WTC11 (cell line): Measurements from ENCODE around the gene CACHD1. TPM values are rescaled to one million over a fixed set of nuclear protein-coding genes. Genes with fewer than 3 reads are reported as not detected.

Experiments
- ATAC-seq: fragments of 200-7000 bp; cut with Tn5 transposase; 2 replicates; pipeline ENCODE4 v1.10.0; 2021; ENCODE audit warnings: mild to moderate bottlenecking, moderate library complexity
- CTCF ChIA-PET: fragments of 300-600 bp; sonication (Branson Sonifier 250); formaldehyde crosslinking; loops from one replicate; lab custom pipeline; 2021; ENCODE audit warnings: antibody characterized with exemption; lab: Charles Lee
- POLR2A ChIA-PET: fragments of 350-600 bp; sonication (Branson Sonifier 250); formaldehyde crosslinking; loops from one replicate; lab custom pipeline; 2021; ENCODE audit warnings: antibody characterized with exemption; lab: Charles Lee
- DNase-seq: peaks from one replicate; pipeline ENCODE4 v3.0.0; 2021; ENCODE audit warnings: low spot score
- H3K27ac Mint-ChIP-seq: 2 replicates; pipeline ENCODE4 v1.8.0; 2021; ENCODE audit warnings: mixed read lengths
- H3K27me3 Mint-ChIP-seq: 2 replicates; pipeline ENCODE4 v1.8.0; 2021; ENCODE audit warnings: low read depth, mild to moderate bottlenecking, moderate library complexity, mixed read lengths
- H3K36me3 Mint-ChIP-seq: 2 replicates; pipeline ENCODE4 v1.8.0; 2021; ENCODE audit warnings: mixed read lengths
- H3K4me1 Mint-ChIP-seq: 2 replicates; pipeline ENCODE4 v1.8.0; 2022; ENCODE audit warnings: mixed read lengths
- H3K4me3 Mint-ChIP-seq: 2 replicates; pipeline ENCODE4 v1.8.0; 2021; ENCODE audit warnings: mild to moderate bottlenecking, moderate library complexity, mixed read lengths
- H3K9me3 Mint-ChIP-seq: 2 replicates; pipeline ENCODE4 v1.8.0; 2021; ENCODE audit warnings: mixed read lengths
- CREM ChIP-seq: sonication (generic); formaldehyde crosslinking; IDR thresholded peaks from 2 replicates; pipeline ENCODE4 v1.8.1; 2022; ENCODE audit warnings: mild to moderate bottlenecking, missing genetic modification reagents, moderate library complexity
- GRHL2 ChIP-seq: fragments of 250-450 bp; sonication (Bioruptor Pico); IDR thresholded peaks from 2 replicates; pipeline ENCODE4 v1.8.0; 2022; ENCODE audit warnings: mild to moderate bottlenecking, moderate library complexity; ENCODE audit not compliant: insufficient replicate concordance, severe bottlenecking
- NFE2L1 ChIP-seq: sonication (generic); formaldehyde crosslinking; IDR thresholded peaks from 2 replicates; pipeline ENCODE4 v1.8.1; 2023; ENCODE audit warnings: missing genetic modification reagents
- NR2C2 ChIP-seq: sonication (generic); formaldehyde crosslinking; IDR thresholded peaks from 2 replicates; pipeline ENCODE4 v1.8.0; 2022; ENCODE audit warnings: mild to moderate bottlenecking, missing genetic modification reagents
- SMAD3 ChIP-seq: sonication (generic); formaldehyde crosslinking; IDR thresholded peaks from 2 replicates; pipeline ENCODE4 v1.8.0; 2022; ENCODE audit warnings: missing genetic modification reagents, mild to moderate bottlenecking, borderline replicate concordance
- SP1 ChIP-seq: sonication (generic); formaldehyde crosslinking; conservative IDR thresholded peaks from 2 replicates; pipeline ENCODE4 v1.8.1; 2022; ENCODE audit warnings: missing genetic modification reagents
- TCF7 ChIP-seq: sonication (generic); formaldehyde crosslinking; IDR thresholded peaks from 2 replicates; pipeline ENCODE4 v1.8.0; 2022; ENCODE audit warnings: mild to moderate bottlenecking, low read depth, missing genetic modification reagents, moderate library complexity
- TP53 ChIP-seq: sonication (generic); formaldehyde crosslinking; IDR thresholded peaks from 2 replicates; pipeline ENCODE4 v1.8.1; 2023; ENCODE audit warnings: mild to moderate bottlenecking, missing genetic modification reagents
- ZBTB21 ChIP-seq: sonication (generic); formaldehyde crosslinking; IDR thresholded peaks from 2 replicates; pipeline ENCODE4 v1.8.1; 2023; ENCODE audit warnings: mild to moderate bottlenecking, missing genetic modification reagents, borderline replicate concordance
- ZNF219 ChIP-seq: sonication (generic); formaldehyde crosslinking; IDR thresholded peaks from 2 replicates; pipeline ENCODE4 v1.8.0; 2023; ENCODE audit warnings: missing genetic modification reagents, mild to moderate bottlenecking, borderline replicate concordance
- ZNF317 ChIP-seq: sonication (generic); formaldehyde crosslinking; IDR thresholded peaks from 2 replicates; pipeline ENCODE4 v1.8.1; 2023; ENCODE audit warnings: low read depth, mild to moderate bottlenecking, moderate library complexity, missing genetic modification reagents, borderline replicate concordance
- ZNF416 ChIP-seq: fragments of 250-450 bp; sonication (Bioruptor Pico); IDR thresholded peaks from 2 replicates; pipeline ENCODE4 v1.9.0; 2021; ENCODE audit warnings: mild to moderate bottlenecking, inconsistent platforms
- ZNF671 ChIP-seq: fragments of 250-450 bp; sonication (Bioruptor Pico); IDR thresholded peaks from 2 replicates; pipeline ENCODE4 v1.8.0; 2021; ENCODE audit warnings: mild to moderate bottlenecking
- total RNA-seq: library from RNA; stranded (reverse); gene quantifications from 3 replicates; pipeline ENCODE4 v1.2.3, GENCODE V29; 2021
- TF ChIP-seq, protein P1 (sequence below): sonication (generic); formaldehyde crosslinking; IDR thresholded peaks from 2 replicates; pipeline ENCODE4 v1.8.0; 2023; ENCODE audit warnings: missing genetic modification reagents, mild to moderate bottlenecking, borderline replicate concordance
- TF ChIP-seq, protein P2 (sequence below): fragments of 250-450 bp; sonication (Bioruptor Pico); IDR thresholded peaks from 2 replicates; pipeline ENCODE4 v2.1.2; 2022; ENCODE audit warnings: mild to moderate bottlenecking, moderate library complexity
- TF ChIP-seq, protein P3 (sequence below): sonication (generic); formaldehyde crosslinking; IDR thresholded peaks from 2 replicates; pipeline ENCODE4 v1.8.0; 2022; ENCODE audit warnings: mild to moderate bottlenecking, missing genetic modification reagents
- TF ChIP-seq, protein P4 (sequence below): fragments of 250-450 bp; sonication (Bioruptor Pico); IDR thresholded peaks from 2 replicates; pipeline ENCODE4 v1.9.0; 2021; ENCODE audit warnings: mild to moderate bottlenecking
- TF ChIP-seq, protein P5 (sequence below): fragments of 200-600 bp; IDR thresholded peaks from 2 replicates; pipeline ENCODE4 v1.8.0; 2022; ENCODE audit warnings: antibody characterized with exemption

CACHD1 gene
- total RNA-seq, 1 experiment from 2014 or later = 26.3 TPM

DNA sequence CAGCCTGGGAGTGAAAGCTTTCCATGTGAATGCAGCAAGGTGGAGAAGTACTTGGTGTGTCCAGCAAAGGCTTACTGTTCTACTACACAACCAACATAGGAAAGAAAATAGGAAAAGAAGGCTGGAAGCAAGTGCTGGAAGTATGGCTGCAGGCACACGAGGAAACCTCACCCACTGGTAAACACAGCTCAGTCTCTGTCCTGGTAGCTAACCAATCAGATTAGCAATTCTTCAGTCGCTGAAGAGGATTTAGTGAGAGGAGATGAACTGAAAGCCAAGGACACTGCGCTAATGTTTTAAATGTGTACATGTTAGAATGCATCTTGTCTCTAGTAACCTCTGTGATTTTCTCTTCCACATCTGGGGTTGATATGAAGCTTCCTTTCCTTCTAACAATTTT lies 36.2 kb upstream of the CACHD1 start (continued):
- TF ChIP-seq, protein P1, sequence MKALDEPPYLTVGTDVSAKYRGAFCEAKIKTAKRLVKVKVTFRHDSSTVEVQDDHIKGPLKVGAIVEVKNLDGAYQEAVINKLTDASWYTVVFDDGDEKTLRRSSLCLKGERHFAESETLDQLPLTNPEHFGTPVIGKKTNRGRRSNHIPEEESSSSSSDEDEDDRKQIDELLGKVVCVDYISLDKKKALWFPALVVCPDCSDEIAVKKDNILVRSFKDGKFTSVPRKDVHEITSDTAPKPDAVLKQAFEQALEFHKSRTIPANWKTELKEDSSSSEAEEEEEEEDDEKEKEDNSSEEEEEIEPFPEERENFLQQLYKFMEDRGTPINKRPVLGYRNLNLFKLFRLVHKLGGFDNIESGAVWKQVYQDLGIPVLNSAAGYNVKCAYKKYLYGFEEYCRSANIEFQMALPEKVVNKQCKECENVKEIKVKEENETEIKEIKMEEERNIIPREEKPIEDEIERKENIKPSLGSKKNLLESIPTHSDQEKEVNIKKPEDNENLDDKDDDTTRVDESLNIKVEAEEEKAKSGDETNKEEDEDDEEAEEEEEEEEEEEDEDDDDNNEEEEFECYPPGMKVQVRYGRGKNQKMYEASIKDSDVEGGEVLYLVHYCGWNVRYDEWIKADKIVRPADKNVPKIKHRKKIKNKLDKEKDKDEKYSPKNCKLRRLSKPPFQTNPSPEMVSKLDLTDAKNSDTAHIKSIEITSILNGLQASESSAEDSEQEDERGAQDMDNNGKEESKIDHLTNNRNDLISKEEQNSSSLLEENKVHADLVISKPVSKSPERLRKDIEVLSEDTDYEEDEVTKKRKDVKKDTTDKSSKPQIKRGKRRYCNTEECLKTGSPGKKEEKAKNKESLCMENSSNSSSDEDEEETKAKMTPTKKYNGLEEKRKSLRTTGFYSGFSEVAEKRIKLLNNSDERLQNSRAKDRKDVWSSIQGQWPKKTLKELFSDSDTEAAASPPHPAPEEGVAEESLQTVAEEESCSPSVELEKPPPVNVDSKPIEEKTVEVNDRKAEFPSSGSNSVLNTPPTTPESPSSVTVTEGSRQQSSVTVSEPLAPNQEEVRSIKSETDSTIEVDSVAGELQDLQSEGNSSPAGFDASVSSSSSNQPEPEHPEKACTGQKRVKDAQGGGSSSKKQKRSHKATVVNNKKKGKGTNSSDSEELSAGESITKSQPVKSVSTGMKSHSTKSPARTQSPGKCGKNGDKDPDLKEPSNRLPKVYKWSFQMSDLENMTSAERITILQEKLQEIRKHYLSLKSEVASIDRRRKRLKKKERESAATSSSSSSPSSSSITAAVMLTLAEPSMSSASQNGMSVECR (CRISPR knock-in tag) = no peak

- POLR2A ChIA-PET = no interaction called here
- H3K36me3 Mint-ChIP-seq = no peaks in the 10 kb centered on the region
- no peak for ATAC-seq
Observed at GRCh38 chr1:64435000-64435399, 34.9 kb upstream of the CACHD1 start.

More at GRCh38 chr1:64435000-64435399, 34.9 kb upstream of the CACHD1 start:
- Mint-ChIP-seq H3K27ac (no peak overlapping the region), H3K4me1 (peaks cover 21% of the 10 kb centered on the region), H3K27me3 (no peaks in the 10 kb centered on the region; the same call in 1 of the 2 replicates), H3K9me3 (no peaks in the 10 kb centered on the region), H3K4me3 (no peak overlapping the region)
- DNase-seq = no peak
- TF ChIP-seq ZNF671 = no peak
- no peak for TF ChIP-seq SP1 (CRISPR knock-in tag)
- no peak for TF ChIP-seq NR2C2 (CRISPR knock-in tag)
- TF ChIP-seq, protein P2, sequence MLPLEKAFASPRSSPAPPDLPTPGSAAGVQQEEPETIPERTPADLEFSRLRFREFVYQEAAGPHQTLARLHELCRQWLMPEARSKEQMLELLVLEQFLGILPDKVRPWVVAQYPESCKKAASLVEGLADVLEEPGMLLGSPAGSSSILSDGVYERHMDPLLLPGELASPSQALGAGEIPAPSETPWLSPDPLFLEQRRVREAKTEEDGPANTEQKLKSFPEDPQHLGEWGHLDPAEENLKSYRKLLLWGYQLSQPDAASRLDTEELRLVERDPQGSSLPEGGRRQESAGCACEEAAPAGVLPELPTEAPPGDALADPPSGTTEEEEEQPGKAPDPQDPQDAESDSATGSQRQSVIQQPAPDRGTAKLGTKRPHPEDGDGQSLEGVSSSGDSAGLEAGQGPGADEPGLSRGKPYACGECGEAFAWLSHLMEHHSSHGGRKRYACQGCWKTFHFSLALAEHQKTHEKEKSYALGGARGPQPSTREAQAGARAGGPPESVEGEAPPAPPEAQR = no peak
- TF ChIP-seq, protein P3, sequence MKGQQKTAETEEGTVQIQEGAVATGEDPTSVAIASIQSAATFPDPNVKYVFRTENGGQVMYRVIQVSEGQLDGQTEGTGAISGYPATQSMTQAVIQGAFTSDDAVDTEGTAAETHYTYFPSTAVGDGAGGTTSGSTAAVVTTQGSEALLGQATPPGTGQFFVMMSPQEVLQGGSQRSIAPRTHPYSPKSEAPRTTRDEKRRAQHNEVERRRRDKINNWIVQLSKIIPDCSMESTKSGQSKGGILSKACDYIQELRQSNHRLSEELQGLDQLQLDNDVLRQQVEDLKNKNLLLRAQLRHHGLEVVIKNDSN (CRISPR knock-in tag) = no peak
- no peak for TF ChIP-seq CREM
- TF ChIP-seq ZNF219 (CRISPR knock-in tag) = no peak
- no peak for TF ChIP-seq GRHL2 (CRISPR knock-in tag)
- TF ChIP-seq SMAD3 (CRISPR knock-in tag) = no peak
- TF ChIP-seq, protein P4, sequence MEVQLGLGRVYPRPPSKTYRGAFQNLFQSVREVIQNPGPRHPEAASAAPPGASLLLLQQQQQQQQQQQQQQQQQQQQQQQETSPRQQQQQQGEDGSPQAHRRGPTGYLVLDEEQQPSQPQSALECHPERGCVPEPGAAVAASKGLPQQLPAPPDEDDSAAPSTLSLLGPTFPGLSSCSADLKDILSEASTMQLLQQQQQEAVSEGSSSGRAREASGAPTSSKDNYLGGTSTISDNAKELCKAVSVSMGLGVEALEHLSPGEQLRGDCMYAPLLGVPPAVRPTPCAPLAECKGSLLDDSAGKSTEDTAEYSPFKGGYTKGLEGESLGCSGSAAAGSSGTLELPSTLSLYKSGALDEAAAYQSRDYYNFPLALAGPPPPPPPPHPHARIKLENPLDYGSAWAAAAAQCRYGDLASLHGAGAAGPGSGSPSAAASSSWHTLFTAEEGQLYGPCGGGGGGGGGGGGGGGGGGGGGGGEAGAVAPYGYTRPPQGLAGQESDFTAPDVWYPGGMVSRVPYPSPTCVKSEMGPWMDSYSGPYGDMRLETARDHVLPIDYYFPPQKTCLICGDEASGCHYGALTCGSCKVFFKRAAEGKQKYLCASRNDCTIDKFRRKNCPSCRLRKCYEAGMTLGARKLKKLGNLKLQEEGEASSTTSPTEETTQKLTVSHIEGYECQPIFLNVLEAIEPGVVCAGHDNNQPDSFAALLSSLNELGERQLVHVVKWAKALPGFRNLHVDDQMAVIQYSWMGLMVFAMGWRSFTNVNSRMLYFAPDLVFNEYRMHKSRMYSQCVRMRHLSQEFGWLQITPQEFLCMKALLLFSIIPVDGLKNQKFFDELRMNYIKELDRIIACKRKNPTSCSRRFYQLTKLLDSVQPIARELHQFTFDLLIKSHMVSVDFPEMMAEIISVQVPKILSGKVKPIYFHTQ (CRISPR knock-in tag) = no peak
- TF ChIP-seq TP53 (CRISPR knock-in tag) = no peak
- TF ChIP-seq ZNF416 (CRISPR knock-in tag) = no peak
- no peak for TF ChIP-seq ZBTB21 (CRISPR knock-in tag)
- TF ChIP-seq TCF7 (CRISPR knock-in tag) = no peak
- TF ChIP-seq, protein P5, sequence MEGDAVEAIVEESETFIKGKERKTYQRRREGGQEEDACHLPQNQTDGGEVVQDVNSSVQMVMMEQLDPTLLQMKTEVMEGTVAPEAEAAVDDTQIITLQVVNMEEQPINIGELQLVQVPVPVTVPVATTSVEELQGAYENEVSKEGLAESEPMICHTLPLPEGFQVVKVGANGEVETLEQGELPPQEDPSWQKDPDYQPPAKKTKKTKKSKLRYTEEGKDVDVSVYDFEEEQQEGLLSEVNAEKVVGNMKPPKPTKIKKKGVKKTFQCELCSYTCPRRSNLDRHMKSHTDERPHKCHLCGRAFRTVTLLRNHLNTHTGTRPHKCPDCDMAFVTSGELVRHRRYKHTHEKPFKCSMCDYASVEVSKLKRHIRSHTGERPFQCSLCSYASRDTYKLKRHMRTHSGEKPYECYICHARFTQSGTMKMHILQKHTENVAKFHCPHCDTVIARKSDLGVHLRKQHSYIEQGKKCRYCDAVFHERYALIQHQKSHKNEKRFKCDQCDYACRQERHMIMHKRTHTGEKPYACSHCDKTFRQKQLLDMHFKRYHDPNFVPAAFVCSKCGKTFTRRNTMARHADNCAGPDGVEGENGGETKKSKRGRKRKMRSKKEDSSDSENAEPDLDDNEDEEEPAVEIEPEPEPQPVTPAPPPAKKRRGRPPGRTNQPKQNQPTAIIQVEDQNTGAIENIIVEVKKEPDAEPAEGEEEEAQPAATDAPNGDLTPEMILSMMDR = no peak
- TF ChIP-seq ZNF317 (CRISPR knock-in tag) = no peak
- TF ChIP-seq NFE2L1 (CRISPR knock-in tag) = no peak
- CTCF ChIA-PET = no interaction called here
